ENCODE data around the gene TMEM81.

The TMEM81 gene

DNA sequence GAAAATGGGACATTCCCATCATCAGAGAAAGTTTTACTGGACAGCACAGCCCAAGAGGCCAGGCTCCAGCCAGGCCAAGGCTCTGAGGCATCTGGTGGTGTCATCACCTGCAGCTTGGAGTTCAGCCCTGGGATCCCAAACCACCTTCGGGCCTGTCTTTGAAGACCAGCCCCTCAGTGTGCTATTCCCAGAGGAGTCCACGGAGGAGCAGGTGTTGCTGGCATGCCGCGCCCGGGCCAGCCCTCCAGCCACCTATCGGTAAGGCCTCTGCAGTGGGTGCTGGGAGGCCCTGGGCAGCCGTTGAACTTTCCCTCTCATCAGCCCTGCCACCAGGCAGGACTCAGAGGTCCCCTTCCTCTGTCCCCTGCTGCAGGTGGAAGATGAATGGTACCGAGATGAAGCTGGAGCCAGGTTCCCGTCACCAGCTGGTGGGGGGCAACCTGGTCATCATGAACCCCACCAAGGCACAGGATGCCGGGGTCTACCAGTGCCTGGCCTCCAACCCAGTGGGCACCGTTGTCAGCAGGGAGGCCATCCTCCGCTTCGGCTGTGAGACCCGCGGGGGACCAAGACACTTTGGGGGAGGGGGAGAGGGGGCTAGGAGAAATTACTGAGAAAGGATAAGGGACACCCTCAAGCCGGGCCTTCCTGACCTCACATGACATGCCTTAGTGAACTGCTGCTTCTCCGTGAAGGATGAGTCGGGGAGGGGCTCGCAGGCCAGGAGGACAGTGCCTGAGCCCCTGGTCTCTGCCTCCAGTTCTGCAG lies 26.3 kb downstream of the TMEM81 start:
- no peak for DNase-seq

DNA sequence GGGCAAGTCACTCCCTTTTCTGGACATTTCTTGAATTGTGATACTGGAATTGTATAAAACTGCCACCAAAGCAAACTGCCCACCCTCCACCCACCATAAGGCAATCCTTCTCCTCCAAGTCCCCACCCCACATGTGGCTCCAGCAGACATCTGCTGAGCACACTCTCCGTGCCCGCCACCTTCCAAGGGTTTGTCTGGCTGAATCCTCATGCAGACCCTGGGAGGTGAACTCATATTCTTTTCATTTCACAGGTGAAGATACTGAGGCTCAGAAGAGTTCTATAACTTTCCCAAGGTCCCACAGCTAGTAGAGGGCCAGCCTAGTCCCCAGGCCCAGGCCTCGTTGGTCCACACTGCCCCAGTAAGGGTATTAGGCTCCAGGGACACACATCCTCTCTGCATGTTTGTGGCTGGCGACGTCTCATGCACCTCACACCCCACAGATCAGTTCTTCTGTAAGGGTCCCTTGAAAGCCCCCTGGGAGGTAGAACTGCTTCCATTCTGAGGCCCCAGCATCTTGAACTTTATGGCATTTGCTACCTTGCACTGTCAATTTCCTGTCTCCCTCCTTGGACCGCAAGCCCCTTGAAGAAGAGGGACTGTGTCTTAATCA lies 27.2 kb downstream of the TMEM81 start:
- DNase-seq: no peak

DNA sequence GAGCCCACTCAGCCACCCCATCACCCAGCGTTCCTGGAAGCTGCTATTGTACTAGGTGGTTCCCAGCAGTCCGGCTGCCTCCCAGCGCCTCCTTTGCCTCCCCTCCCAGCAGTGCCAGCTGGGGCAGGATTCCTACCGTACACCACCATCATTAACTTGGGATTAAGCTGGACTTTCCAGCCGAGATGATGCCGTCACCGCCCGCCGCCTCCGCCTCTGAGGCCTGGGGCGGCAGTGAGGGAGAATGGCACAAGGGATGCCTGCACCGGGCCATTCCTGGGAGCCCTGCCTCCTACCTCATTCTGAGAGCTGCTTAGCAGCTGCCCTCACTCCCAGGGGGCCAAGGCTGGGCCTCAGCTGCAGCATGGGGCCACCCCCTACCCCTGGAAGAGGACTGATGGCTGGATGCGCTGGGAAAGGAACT lies 28.1 kb downstream of the TMEM81 start:
- DNase-seq: no peak

DNA sequence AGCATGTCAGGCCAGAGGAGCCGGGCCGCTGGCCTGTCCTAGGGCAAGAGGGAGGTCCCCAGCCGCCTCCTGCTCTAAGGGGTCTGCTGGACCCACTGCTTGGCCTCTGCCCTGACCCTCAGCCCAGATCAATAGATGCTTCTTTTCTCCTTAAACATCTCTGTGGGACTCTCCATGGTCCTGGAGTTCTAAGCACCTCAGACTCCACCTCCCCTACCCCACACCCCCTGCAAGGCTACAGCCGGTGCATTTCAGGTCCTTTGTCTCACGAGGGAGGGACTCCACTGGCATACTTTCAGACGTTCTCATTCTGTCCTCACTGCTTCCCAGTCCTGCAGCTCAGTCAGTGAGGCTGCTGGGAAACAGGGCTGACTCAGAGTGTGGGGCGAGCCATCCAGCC lies 30.2 kb downstream of the TMEM81 start:
- no peak for DNase-seq

DNA sequence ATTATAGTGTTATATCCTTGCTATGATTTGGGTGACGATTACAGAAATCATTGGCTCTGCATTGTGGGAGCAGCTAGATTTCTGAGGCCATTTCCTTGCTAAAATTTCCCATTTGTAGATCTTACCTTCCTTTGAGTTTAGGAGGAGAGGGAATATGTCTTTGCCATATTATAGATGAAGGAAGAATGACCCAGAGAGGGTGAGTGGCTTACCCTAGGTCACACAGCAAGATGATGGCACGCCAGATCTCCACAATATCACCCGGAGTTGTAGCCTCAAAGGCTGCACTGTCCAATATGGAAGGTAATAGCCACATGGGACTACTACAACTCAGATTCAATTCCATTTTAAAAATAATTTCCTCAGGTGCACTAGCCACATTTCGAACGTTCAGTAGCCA lies 31.0 kb downstream of the TMEM81 start:
- DNase-seq: no peak

DNA sequence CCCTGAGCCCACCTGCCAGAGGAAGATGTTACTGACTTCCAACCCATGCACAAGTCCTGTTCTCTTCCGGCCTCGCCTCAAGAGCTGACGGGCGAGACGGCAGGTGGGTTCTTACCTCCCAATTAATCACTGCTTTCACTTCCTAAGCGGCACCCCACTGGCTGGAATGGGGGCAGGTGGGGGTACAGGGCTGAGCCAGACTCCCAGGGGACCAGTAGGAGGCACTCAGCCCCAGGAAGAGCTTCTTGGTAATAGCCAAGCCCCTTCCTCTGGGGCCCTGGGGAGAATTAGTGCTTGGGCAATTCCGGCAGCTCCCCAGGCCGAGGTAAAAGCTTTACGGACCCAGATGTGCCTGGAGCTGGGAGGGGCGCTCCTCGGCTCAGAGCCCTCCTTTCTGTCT lies 31.6 kb downstream of the TMEM81 start:
- DNase-seq: no peak

DNA sequence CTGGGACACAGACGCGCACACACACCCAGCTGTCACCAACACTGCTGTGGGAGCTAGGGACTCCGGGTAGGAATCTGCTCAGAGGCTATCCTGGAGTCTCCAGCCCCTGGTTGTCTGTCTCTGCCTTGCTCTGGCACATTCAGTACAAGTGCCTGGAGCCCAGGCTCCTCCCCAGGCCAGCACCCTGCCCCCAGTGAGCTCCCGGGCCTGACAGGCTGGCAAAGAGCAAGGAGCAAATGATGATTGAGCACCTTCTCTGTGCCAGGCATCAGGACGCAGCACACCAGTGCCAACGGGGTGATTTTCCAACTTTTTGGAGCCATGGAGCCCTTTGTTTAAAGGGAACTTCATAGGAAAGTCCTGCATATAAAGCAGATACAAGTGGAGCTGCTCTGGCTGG lies 34.8 kb downstream of the TMEM81 start:
- no peak for DNase-seq

DNA sequence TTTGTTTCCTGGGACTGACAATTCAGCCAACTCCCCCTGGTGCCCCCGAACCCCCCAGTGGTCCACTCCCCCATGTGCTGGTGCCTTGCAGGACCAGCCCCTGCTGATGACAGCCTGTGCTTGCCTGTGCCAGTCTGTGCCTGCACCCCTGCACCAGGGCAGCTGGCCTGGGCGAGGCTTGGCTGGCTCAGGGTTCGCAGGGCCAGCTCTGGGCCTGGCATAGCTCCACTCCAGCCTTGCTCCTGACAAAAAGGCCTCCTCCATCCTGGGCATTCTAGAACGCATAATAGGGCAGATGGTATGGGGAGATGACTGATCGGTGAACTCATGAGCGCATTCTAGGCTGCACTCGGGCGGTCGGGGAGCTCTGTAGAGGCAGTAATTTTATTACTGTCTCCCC lies 35.9 kb downstream of the TMEM81 start:
- no peak for DNase-seq

DNA sequence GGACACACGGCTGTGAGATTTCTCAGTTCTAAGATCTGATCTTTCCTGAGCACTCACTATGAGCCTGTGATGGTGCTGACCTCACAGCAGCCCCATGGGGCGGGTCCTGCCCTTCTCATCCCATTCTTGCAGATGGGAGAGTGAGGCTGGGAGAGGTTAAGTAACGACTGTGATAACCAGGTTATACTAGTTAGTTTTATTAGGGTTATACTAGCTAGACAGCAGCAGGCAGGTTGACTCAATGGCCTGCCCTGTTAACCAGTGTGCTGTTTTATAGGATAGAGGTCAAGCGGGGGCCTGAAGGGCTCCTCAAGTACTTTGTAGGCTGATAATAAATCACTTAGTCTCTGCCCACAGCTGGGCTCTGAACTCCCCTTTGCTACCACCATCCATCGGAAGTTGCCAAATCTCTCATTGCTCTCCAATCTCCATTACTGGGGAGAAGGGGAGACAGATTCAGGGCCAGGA lies 36.5 kb downstream of the TMEM81 start:
- no peak for DNase-seq

DNA sequence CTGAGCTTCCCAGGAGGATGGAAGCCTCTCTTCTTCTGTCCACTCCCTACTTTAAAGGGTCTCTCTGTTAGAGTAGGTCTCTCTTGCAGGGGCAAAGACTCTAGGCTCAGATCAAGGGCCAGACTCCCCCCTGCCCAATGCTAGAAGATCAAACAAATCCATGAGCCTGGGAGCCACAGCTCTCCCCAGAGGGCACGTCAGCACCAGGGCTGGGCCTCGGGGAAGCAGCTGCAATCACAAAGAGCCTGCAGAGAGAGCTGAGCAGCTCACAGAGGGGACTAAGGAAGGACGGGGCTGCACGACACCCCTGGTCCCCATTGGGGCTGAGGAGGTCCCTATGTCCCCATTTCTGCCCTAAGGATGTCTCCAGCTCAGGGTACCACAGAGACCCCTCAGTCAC lies 37.4 kb downstream of the TMEM81 start:
- DNase-seq: no peak

DNA sequence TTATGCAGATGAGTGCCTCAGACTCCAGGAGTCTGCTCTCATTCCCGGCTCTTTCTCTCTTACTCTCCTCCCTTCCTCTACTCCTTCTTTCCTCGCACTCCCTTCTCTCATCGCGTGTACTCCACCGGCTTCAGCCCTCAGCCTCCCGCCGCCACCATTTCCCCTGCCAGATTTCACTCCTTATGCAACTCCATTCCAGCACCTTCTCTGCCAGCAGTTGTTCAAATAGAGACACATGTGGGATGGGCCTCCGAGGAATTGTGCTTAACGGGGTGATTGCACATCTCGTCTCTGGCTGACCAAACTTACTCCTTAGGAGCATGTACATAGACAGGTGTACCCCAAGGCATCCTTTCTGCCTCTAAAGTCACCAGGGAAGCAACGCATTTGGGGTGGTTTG lies 39.1 kb downstream of the TMEM81 start:
- no peak for DNase-seq

DNA sequence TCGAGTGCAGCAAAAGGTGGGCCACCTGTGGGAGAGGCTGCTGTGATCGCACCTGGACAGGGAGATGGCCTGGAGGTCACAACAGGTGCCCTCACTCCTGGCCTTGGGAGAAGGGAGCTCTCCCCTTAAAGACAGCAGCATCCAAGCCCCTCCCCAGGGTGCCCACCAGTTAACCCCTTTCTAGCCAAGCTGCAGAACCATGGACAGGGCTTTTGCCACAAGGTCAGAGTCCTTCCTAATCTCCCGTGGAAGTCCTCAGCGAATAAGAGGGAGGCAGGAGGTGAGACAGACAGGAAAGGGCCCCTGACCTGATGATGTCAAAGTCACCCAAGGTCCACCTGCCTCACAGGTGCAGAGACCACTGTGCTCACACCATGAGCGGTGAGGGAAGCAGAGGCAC lies 39.5 kb downstream of the TMEM81 start:
- DNase-seq: no peak

DNA sequence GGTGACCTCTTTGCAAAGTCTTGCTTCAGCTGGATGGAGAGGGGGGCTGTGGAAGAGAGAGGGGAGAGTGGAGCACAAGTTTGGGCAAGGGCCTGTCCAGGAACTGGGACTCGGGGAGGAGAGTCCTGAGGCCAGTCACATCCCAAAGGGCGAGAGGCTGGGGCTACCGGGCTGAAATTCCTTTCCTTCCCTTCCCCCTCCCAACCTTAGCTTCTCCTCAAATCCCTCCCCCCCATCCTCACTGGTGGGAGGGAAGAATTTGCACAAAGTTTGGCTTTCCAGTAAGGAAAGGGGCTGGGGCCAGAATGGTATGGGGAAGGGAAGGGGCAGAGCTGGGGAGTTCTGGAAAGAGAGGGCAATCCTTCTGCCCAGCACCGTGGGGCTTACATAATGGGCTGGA lies 40.4 kb downstream of the TMEM81 start:
- DNase-seq: no peak

DNA sequence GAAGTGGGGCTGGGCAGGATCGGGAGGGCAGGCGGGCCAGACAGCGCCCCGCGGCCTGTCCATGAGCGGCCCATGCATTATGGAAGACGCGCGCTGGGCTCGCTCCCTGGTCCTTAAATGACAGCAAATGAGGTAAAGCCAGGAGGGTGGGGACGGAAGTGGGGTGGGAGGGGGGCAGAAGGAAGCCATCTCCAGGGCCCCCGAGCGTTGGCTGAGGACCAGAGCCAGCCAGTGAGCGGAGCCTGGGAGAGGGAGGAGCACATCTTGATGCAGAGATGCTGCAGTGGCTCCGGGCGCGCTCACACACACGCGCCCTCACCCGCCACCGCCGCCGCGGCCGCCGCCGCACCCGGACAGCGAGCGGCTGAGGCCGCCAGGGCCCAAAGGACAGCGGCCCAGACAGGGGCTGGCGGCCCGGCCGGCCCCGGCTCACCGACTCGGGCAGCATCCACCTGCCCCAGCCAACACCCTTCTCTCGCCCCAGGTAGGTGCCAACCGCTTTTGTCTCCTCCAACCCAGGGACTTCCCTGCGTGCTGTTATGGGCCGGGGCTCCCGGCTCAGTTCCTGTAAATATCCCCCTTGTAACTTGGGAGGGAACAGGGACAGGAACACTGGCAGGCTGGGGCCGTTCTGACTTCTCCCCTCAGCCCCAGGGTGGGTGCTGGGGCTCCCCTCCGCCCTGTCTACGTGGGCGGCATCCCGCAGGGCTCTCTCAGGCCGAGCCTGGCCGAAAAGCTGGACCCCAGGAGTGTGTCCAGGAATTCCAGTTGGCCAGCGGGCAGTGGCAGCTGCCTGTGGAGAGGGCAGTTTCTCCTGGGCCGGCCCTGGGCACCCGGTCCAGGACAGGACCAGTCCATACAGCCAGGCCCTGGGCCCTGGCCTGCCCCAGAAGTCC lies 41.1 kb downstream of the TMEM81 start, which contains the start of gene CNTN2:
TSS of gene CNTN2 (plus strand) at position 302 of the 896 bp plus-strand sequence. CDS start 9,974 bp downstream, outside the sequence.
- no peak for DNase-seq

DNA sequence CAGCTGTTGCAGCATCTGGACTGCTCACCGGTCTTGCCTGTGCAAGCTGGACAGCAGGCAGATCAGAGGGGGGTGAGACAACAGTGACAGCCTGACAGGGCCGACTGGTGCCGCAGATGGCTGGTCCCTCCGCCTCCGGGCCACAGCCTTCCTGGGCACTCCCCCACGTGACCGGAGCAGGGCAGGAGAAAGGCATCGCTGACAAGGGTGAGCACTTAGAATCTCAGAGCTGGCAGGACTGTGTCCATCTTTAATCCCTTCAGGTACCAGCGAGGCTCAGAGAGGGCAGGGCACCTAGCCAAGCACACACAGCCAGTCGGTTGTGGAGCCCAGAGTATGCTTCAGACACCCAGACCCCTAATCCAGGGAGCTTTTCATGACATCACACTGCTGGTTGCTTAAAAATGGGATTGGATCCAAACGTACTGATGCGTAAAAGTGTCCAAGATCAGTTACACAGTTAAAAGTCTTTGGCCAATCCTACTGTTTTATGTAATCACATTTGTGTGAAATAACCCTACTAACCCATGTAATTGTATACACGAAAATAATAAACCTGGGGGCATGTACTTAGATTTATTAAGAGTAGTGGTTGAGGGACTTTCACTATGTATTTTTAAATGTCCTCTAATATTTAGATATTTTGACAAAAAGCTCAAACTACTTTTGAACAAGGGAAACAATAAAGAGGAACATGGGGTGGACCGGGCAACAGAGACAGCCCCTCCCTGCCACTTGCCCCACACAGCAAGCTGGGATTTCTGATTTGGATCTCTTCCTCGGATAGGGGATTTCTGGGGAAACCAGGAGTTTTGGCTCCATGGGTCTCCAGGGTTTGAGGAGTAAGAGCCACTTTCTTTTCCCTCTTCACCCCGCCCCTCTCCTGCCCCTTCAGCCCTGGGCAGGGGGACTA lies 42.0 kb downstream of the TMEM81 start:
- no peak for DNase-seq

DNA sequence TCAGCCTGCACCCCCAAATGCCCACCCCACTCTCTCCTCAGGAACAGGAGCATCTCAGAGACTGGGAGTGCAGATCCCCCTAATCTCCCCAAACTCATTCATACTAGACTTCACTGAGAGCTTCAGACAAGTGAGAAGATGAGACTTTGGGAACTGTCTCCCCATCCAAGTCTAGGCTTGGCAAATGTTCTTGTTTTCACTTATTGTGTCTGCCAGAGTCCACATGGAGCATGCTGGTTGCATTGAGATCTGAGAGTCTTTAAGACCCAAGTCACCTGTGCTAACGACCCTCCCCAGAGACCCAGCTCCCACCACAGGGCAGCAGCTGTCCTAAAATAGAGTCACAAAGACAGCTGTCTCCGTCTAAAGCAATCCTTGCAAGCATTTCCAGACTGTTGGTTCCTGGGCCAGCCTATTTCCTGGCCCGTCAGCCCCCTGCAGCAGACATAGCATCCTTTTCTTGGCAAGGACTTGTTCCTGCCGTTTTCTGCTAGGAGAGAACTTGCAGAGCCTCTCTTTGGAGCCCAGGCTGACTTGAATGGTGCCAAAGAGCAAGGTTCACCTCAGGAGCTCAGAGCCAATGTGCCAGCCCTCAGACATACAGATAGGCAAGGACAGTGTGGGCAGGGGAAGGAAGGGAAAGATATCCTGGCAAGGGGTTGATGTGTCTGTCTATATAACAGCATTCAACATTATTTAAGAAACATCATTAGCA lies 43.1 kb downstream of the TMEM81 start:
- no peak for DNase-seq

DNA sequence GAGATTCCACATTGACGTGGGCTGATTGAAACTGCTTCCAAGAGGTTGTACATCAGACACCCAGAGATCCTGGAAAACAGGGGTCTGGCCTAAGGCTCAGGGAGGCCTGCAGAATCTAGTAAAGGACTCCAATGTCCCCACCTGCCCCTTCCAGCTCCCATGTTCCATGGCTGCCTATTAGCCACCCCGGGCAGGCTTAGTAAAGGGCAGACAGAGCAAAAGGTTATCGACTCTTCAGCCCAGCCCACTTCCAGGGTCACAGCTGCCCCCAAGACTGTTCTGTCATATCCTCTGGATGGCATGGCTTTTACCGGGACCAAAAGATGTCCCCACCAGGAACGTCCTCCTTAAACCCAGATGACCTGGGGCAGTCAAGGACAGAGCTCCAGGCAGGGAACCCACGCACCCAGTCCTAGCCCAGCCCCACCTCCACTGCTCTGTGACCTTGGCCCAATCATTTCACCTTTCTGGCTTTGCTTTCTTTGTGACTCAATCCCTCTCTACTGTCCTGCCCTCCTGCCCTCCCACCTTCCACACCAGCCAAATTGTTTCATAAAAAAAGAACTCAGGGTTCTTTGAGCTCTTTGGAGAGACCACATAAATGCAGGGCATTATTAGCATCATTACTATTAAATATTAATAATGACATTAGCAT lies 46.0 kb downstream of the TMEM81 start:
- no peak for DNase-seq

DNA sequence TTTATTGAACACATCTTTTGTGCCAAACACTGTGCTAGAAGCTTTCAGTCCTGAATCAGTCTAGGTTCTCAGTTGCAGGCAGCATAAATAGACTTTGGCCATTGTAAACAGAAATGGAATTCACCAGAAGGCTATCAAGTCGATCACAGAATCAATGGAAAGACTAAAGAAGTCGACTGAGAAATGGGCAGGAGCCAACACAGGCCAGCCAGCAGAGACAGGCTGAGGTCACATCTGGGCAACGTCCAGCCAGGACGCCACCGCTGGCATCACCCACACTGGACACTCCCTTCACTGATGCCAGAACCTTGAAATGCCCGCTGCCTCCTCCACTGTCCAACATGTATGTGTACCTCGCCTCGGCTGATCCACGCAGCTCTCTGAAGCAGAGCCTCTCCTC lies 46.7 kb downstream of the TMEM81 start:
- no peak for DNase-seq

Measured in activated CD4-positive, alpha-beta T cell treated with anti-CD3 and anti-CD28 coated beads for 4 hours (primary cell).